ENCODE results near the gene SUN1.

DNA sequence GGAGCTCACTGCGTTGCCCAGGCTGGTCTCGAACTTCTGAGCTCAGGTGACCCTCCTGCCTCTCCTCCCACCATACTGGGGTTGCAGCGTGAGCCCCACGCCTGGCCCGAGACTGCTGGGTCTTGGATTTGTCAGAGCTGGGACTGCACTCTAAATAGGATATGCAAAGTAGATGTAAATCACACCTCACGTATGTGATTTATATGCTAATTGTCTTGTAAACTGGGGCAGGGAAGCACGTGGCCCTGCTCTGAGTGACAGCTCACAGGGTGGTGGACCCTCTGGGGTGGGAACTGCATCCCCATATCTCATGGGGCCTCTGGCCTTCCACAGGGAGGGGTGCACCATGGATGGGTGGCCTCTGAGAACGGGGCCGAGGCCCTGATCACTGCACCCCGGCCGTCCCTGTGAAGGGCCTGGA, 78.2 kb downstream of the SUN1 start:
- TF ChIP-seq EP300 (IDR thresholded peaks at IDR 0.05) (no peak), POLR2A (IDR thresholded peaks at IDR 0.05) (no peak)
- TF ChIP-seq, protein P1, sequence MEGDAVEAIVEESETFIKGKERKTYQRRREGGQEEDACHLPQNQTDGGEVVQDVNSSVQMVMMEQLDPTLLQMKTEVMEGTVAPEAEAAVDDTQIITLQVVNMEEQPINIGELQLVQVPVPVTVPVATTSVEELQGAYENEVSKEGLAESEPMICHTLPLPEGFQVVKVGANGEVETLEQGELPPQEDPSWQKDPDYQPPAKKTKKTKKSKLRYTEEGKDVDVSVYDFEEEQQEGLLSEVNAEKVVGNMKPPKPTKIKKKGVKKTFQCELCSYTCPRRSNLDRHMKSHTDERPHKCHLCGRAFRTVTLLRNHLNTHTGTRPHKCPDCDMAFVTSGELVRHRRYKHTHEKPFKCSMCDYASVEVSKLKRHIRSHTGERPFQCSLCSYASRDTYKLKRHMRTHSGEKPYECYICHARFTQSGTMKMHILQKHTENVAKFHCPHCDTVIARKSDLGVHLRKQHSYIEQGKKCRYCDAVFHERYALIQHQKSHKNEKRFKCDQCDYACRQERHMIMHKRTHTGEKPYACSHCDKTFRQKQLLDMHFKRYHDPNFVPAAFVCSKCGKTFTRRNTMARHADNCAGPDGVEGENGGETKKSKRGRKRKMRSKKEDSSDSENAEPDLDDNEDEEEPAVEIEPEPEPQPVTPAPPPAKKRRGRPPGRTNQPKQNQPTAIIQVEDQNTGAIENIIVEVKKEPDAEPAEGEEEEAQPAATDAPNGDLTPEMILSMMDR (IDR thresholded peaks at IDR 0.05), result no peak

Measured in suprapubic skin (tissue), 3 donors.